NCI-H2081 treated with DMSO at 0.1 percent for 48 hours (cell line): ENCODE data around the gene SH2D7.

Source experiments
- DNase-seq: peaks from one replicate; lab custom pipeline; 2025; lab: John Stamatoyannopoulos, UW

SH2D7 gene

GRCh38 chr15:78104566-78105475 is 12.5 kb downstream of the SH2D7 start:
- DNase-seq = no peak

- no peak for DNase-seq
These were observed 13.3 kb downstream of the SH2D7 start for GRCh38 chr15:78105476-78106241.

- no peak for DNase-seq
These were observed 15.1 kb downstream of the SH2D7 start for GRCh38 chr15:78107471-78107870.

- DNase-seq = no peak
These were observed 16.1 kb downstream of the SH2D7 start for GRCh38 chr15:78108300-78109084.

GRCh38 chr15:78109156-78109555 is 16.8 kb downstream of the SH2D7 start:
- no peak for DNase-seq

- DNase-seq = no peak
These were observed 17.7 kb downstream of the SH2D7 start for GRCh38 chr15:78110096-78110495.

GRCh38 chr15:78110916-78111475 is 18.6 kb downstream of the SH2D7 start:
- DNase-seq = no peak

- DNase-seq = no peak
These were observed 19.4 kb downstream of the SH2D7 start for GRCh38 chr15:78111788-78112187.

- no peak for DNase-seq
These were observed 20.2 kb downstream of the SH2D7 start for GRCh38 chr15:78112551-78112950.

GRCh38 chr15:78120523-78120922 is 28.2 kb downstream of the SH2D7 start:
- no peak for DNase-seq

- DNase-seq = no peak
These were observed 32.9 kb downstream of the SH2D7 start for GRCh38 chr15:78125267-78125666.

- no peak for DNase-seq
These were observed 35.5 kb downstream of the SH2D7 start for GRCh38 chr15:78127882-78128281.

GRCh38 chr15:78129077-78129750 is 36.9 kb downstream of the SH2D7 start:
- no peak for DNase-seq

- DNase-seq = no peak
These were observed 37.5 kb downstream of the SH2D7 start for GRCh38 chr15:78129751-78130287.

- DNase-seq = no peak
These were observed 38.3 kb downstream of the SH2D7 start for GRCh38 chr15:78130466-78131294.

GRCh38 chr15:78131295-78132061 is 39.1 kb downstream of the SH2D7 start, which contains the start of gene CIB2:
CIB2 (minus strand) TSS chr15:78131445; CDS start chr15:78131215, 230 bp downstream.
- no peak for DNase-seq

- DNase-seq = no peak
These were observed 41.4 kb downstream of the SH2D7 start for GRCh38 chr15:78133801-78134200.

- DNase-seq = no peak
These were observed 47.2 kb downstream of the SH2D7 start for GRCh38 chr15:78139578-78139977.

- DNase-seq = no peak
These were observed 47.9 kb downstream of the SH2D7 start for GRCh38 chr15:78140292-78140691.
